BJ (cell line): Measurements from ENCODE around the gene TTC24. TPM values are rescaled to one million over a fixed set of nuclear protein-coding genes. Genes with fewer than 3 reads are reported as not detected.

Experiments
- CTCF ChIA-PET: fragments of 350-600 bp; formaldehyde crosslinking; extraction: SDS; loops from one replicate; lab custom pipeline; 2021; ENCODE audit warnings: antibody characterized with exemption, inconsistent platforms; lab: Yijun Ruan, JAX
- POLR2A ChIA-PET: fragments of 300-600 bp; sonication (Branson Sonifier 250); formaldehyde crosslinking; extraction: SDS; loops from one replicate; lab custom pipeline; 2021; ENCODE audit warnings: antibody characterized with exemption; lab: Charles Lee
- DNase-seq: peaks from one replicate; pipeline ENCODE4 v3.0.0-alpha.2; 2011; ENCODE audit warnings: low read depth
- H3K27me3 ChIP-seq: 2 replicates; pipeline ENCODE4 v1.6.0; 2011; ENCODE audit warnings: low read length; ENCODE audit not compliant: control insufficient read depth, insufficient read depth
- H3K36me3 ChIP-seq: 2 replicates; pipeline ENCODE4 v1.5.1; 2011; ENCODE audit warnings: low read length; ENCODE audit not compliant: control insufficient read depth, insufficient read depth
- H3K4me3 ChIP-seq: 2 replicates; pipeline ENCODE4 v1.5.1; 2011; ENCODE audit warnings: low read depth, mild to moderate bottlenecking, control low read depth, low read length
- CTCF ChIP-seq: IDR thresholded peaks from 2 replicates; pipeline ENCODE4 v1.5.1; 2011; ENCODE audit warnings: low read depth, mild to moderate bottlenecking, control low read depth, inconsistent platforms, low read length, moderate library complexity; ENCODE audit not compliant: insufficient read depth
- polyA plus RNA-seq: library from polyadenylated mRNA; depleted of rRNA; stranded (reverse); fragments of >200 nt; gene quantifications from 2 replicates; pipeline ENCODE4 v1.2.3, GENCODE V29; 2011

TTC24 gene
- polyA plus RNA-seq, 1 experiment = not detected

GRCh38 chr1:156615946-156616345, 36.4 kb downstream of the TTC24 start:
- H3K4me3 ChIP-seq = no peak overlapping the region

DNA sequence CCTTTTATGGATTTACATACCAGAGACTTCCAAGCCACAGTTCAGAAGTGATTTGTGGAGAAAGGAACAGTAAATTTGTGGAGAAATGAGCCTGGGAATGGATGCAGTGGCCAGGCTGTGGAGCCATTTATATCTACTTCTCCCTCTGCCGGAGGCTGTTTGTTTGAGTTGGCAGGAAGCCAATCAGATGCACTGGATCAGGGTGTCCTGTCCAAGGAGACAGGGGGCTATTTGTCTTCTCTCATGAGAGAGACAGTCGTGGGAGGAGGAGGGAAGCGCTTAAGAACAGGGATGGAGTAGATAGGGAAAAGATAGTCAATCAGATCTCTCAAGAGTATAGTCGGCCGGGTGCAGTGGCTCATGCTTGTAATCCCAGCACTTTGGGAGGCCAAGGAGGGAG, 36.9 kb downstream of the TTC24 start:
- DNase-seq = no peak
- Histone ChIP-seq H3K4me3 (no peak overlapping the region), H3K27me3 (peaks cover 31% of the 10 kb centered on the region), H3K36me3 (no peaks in the 10 kb centered on the region)
- ChIA-PET POLR2A (no interaction called here), CTCF (interaction anchor here (0.9 to 10.9 kb wide), 5 partner anchors 11 to 232 kb away, joined by 3 to 103 read pairs (median 7); no protein-coding TSS in a partner anchor)
- TF ChIP-seq CTCF = no peak

More at GRCh38 chr1:156615946-156616345, 36.4 kb downstream of the TTC24 start:
- POLR2A ChIA-PET = no interaction called here
- peaks cover 26% of the 10 kb centered on the region for H3K27me3 ChIP-seq
- no peak for TF ChIP-seq CTCF
- no peak for DNase-seq
- CTCF ChIA-PET = interaction anchor here (0.9 to 10.9 kb wide), 4 partner anchors 9 to 231 kb away, joined by 3 to 103 read pairs (median 13); no protein-coding TSS in a partner anchor
- no peaks in the 10 kb centered on the region for H3K36me3 ChIP-seq

DNA sequence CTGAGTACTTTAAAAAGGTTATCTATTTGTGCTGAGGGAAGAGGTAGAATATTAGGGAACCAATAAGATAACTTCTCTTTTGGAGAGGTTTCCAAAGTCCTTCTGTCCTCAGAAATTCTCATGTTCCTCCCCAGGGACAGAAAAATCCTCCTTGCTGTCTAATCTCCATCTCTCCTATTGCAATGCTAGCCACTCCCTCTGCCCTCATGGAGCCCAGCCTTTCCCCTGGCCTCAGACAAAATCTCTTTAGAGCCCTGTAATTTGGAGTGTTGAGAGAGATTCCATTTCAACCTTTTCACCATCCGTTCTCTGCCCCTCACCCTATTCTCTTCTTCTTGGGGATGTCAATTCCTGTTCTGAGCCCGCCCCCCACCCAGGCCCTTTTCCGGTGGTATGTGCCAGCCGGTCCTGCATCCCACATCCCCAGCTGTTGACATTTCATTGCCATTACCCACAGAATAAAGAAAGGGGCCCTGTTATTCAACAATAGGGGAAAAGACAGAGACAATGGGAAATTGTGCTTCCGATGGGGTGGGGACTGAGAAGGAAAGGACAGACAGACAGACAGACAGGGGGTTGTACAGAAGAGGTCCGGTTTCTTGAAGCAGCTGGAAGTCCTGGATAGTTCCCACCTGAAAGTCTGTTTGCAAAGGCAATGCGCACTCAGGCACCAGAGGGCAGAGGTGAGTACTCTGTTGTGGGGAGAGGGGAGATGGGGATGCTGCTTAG, 39.5 kb downstream of the TTC24 start, which contains the start of gene HAPLN2:
Gene HAPLN2 (plus strand): TSS at position 563 of the 729 bp plus-strand sequence. CDS start 4,076 bp downstream, outside the sequence.
- DNase-seq = no peak
- no peak within 1 kb of the TSS for H3K4me3 ChIP-seq
- ChIA-PET CTCF (interaction anchor here (0.5 to 15.6 kb wide), 9 partner anchors 8 to 713 kb away, joined by 3 to 257 read pairs (median 3); partner anchors contain the start of gene NES), POLR2A (no interaction called here)
- TF ChIP-seq CTCF = peak; percentile 54
- H3K36me3 ChIP-seq = no peaks in the 10 kb centered on the region
- H3K27me3 ChIP-seq = peaks cover 37% of the 10 kb centered on the region

DNA sequence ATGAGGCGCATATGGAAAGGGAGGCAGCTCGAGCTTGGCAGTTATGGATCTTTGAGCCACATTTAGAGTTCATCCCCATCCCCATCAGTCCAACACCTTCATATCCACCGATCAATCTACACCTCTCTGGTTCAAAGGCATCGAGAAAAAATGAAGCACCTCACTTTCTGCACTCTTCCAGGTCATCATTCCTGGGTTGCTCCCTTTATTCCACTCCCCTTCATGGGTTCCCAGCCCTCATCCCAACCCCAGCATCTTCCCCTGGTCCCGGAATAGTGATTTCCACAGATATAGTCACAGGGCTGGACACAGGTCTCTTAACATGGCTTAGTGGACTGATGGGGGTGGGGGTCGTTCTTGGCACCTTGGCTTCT, 40.0 kb downstream of the TTC24 start:
- H3K4me3 ChIP-seq = no peak overlapping the region
- no peaks in the 10 kb centered on the region for H3K36me3 ChIP-seq
- DNase-seq = no peak
- ChIA-PET CTCF (interaction anchor here (0.5 to 15.6 kb wide), 9 partner anchors 8 to 233 kb away, joined by 3 to 257 read pairs (median 3); partner anchors contain the start of gene NES), POLR2A (no interaction called here)
- no peak for TF ChIP-seq CTCF
- peaks cover 39% of the 10 kb centered on the region for H3K27me3 ChIP-seq

DNA sequence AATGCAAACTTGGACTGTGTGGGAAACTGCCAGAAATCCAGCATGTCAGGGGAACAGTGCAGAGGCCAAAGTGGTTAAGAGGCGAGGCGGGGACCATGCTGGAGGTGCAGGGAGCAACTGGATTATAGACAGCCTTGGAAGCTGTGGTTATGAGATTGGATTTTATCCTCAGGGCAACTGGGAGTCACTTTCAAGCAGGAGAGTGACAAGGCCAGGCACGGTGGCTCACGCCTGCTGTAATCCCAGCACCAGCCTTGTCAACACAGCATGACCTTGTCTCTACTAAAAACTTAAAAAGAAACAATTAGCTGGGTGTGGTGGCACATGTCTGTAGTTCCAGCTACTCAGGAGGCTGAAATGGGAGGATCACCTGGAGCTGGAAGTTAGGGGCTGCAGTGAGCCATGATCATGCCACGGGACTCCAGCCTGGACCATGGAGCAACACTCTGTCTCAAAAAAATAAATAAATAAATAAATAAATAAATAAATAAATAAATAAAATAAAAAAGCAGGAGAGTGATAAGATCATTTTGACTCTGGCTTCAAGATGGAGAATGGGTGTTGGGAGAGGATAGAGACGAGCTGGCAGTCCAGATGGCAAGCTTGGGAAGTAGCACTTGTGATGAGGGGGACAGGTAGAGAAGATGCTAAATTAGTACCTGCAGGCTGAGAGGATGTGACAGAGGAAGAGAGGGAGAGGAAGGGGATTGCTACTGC, 43.2 kb downstream of the TTC24 start:
- H3K27me3 ChIP-seq = peaks cover 42% of the 10 kb centered on the region
- CTCF ChIA-PET = interaction anchor here (0.6 to 15.6 kb wide), 10 partner anchors 11 to 244 kb away, joined by 3 to 257 read pairs (median 4); partner anchors contain the start of genes BCAN and NES

More for the DNA sequence above, 43.2 kb downstream of the TTC24 start:
- POLR2A ChIA-PET = no interaction called here
- no peak for DNase-seq
- Histone ChIP-seq H3K36me3 (no peaks in the 10 kb centered on the region), H3K4me3 (no peak overlapping the region)
- TF ChIP-seq CTCF = no peak
